OCI-LY3 (cell line): ENCODE results near the gene ZNF606.
A peak's percentile ranks its signal among the peaks of the same experiment; 100 is the strongest.

Experiments
- H2AFZ ChIP-seq: fragments of 200-600, 300-600 bp; shearing (Covaris generic); 2 replicates; pipeline ENCODE4 v1.6.0; 2014; ENCODE audit warnings: antibody characterized with exemption, low read depth, low read length
- H3K27ac ChIP-seq: fragments of 200-600, 300-600 bp; sonication (generic); 2 replicates; pipeline ENCODE4 v1.5.1; 2014; ENCODE audit warnings: mild to moderate bottlenecking, low read length, moderate library complexity, mixed read lengths
- H3K27me3 ChIP-seq: fragments of 200-600, 300-600 bp; sonication (generic); 2 replicates; pipeline ENCODE4 v1.6.1; 2014; ENCODE audit warnings: low read depth, low read length, mixed read lengths
- H3K36me3 ChIP-seq: fragments of 200-600, 300-600 bp; sonication (generic); replicated peaks from 2 replicates; pipeline ENCODE3; 2014; ENCODE audit warnings: low read depth, low read length, mixed read lengths
- H3K4me1 ChIP-seq: fragments of 300-600, 200-600 bp; sonication (generic); 2 replicates; pipeline ENCODE4 v1.6.1; 2014; ENCODE audit warnings: low read length, mixed read lengths
- H3K4me2 ChIP-seq: fragments of 200-600, 300-600 bp; sonication (generic); 2 replicates; pipeline ENCODE4 v1.6.1; 2014; ENCODE audit warnings: low read length, mixed read lengths
- H3K4me3 ChIP-seq: fragments of 300-600, 200-600 bp; sonication (generic); 2 replicates; pipeline ENCODE4 v1.5.1; 2014; ENCODE audit warnings: antibody characterized with exemption, mild to moderate bottlenecking, low read length, moderate library complexity
- H3K79me2 ChIP-seq: fragments of 300-600, 200-600 bp; shearing (Covaris generic); 2 replicates; pipeline ENCODE4 v1.6.1; 2014; ENCODE audit warnings: mild to moderate bottlenecking, low read length, mixed read lengths
- H3K9ac ChIP-seq: fragments of 300-600, 200-600 bp; shearing (Covaris generic); 2 replicates; pipeline ENCODE4 v1.6.0; 2014; ENCODE audit warnings: mild to moderate bottlenecking, low read length, moderate library complexity
- H3K9me3 ChIP-seq: fragments of 200-600, 300-600 bp; shearing (Covaris generic); 2 replicates; pipeline ENCODE4 v1.6.1; 2014; ENCODE audit warnings: low read length, mixed read lengths; ENCODE audit not compliant: insufficient read depth
- H4K20me1 ChIP-seq: fragments of 200-600, 300-600 bp; sonication (generic); 2 replicates; pipeline ENCODE4 v1.6.1; 2016; ENCODE audit warnings: low read length, mixed read lengths; ENCODE audit not compliant: insufficient read depth
- EZH2phosphoT487 ChIP-seq: fragments of 200-600 bp; shearing (Covaris generic); IDR thresholded peaks from 2 replicates; pipeline ENCODE4 v1.6.1; 2018; ENCODE audit warnings: antibody characterized with exemption, mixed run types, low read depth
- TF ChIP-seq, protein P1 (sequence below): fragments of 200-600, 300-600 bp; sonication (generic); IDR thresholded peaks from 2 replicates; pipeline ENCODE4 v1.5.1; 2014; ENCODE audit warnings: antibody characterized with exemption, low read length, low read depth

ZNF606 gene

DNA sequence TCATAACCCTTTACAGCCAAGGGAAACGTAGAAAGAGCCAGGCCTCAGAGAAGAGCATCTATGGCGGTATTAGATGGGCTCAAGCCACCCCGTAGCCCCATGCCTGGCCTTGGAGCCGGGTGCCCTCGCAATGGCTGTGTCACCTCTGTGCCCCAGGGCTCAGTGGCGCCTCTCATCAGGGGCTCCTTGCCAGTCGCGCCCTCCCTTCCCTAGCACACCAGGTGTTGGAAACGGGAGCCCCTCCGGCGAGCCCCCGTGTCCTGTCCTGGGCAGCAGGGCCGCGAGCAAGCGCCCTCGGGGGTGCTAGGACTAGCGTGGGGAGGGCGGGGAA is 55.6 kb downstream of the ZNF606 start:
- peaks cover 9% of the 10 kb centered on the region for H3K4me1 ChIP-seq
- peak overlapping the region; percentile 90 for H3K4me3 ChIP-seq
- H2AFZ ChIP-seq = peak overlapping the region; percentile 39; the same call in 1 of the 2 replicates
- peak overlapping the region; percentile 69 for H3K4me2 ChIP-seq
- no peaks in the 10 kb centered on the region for H3K27me3 ChIP-seq
- H3K79me2 ChIP-seq = peaks cover 37% of the 10 kb centered on the region
- TF ChIP-seq, protein P1, sequence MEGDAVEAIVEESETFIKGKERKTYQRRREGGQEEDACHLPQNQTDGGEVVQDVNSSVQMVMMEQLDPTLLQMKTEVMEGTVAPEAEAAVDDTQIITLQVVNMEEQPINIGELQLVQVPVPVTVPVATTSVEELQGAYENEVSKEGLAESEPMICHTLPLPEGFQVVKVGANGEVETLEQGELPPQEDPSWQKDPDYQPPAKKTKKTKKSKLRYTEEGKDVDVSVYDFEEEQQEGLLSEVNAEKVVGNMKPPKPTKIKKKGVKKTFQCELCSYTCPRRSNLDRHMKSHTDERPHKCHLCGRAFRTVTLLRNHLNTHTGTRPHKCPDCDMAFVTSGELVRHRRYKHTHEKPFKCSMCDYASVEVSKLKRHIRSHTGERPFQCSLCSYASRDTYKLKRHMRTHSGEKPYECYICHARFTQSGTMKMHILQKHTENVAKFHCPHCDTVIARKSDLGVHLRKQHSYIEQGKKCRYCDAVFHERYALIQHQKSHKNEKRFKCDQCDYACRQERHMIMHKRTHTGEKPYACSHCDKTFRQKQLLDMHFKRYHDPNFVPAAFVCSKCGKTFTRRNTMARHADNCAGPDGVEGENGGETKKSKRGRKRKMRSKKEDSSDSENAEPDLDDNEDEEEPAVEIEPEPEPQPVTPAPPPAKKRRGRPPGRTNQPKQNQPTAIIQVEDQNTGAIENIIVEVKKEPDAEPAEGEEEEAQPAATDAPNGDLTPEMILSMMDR = no peak
- no peak for TF ChIP-seq EZH2phosphoT487
- no peaks in the 10 kb centered on the region for H4K20me1 ChIP-seq
- H3K9ac ChIP-seq = peak overlapping the region; percentile 71
- peaks cover 49% of the 10 kb centered on the region for H3K9me3 ChIP-seq
- H3K27ac ChIP-seq = no peak overlapping the region
- H3K36me3 ChIP-seq = peaks cover 42% of the 10 kb centered on the region

DNA sequence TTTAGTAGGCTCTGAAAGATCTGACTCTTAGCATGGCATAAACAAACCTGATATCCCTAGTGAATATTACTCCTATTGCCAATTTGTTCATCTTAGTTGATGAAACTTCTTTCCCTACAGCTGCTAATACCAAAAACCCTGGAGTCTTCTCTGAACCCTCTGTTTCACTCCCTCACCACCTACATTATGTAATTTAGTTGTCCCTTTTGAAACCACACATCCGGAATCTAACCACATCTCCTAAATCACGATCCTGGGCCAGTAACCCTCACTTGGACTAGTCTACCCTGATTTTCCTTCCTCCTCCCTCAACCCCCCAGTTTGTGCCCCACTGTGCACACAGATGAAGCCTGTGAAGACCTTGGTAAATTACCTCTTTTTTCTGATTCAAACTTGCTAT is 56.3 kb downstream of the ZNF606 start:
- Histone ChIP-seq H3K4me1 (peaks cover 9% of the 10 kb centered on the region), H3K79me2 (peaks cover 37% of the 10 kb centered on the region), H3K4me2 (peak overlapping the region; percentile 69), H3K9me3 (peaks cover 56% of the 10 kb centered on the region), H3K27ac (no peak overlapping the region), H3K9ac (no peak overlapping the region), H3K27me3 (no peaks in the 10 kb centered on the region), H3K4me3 (peak overlapping the region; percentile 90), H3K36me3 (peaks cover 49% of the 10 kb centered on the region), H2AFZ (no peak overlapping the region), H4K20me1 (no peaks in the 10 kb centered on the region)
- TF ChIP-seq EZH2phosphoT487 = no peak
- TF ChIP-seq, protein P1 = no peak

DNA sequence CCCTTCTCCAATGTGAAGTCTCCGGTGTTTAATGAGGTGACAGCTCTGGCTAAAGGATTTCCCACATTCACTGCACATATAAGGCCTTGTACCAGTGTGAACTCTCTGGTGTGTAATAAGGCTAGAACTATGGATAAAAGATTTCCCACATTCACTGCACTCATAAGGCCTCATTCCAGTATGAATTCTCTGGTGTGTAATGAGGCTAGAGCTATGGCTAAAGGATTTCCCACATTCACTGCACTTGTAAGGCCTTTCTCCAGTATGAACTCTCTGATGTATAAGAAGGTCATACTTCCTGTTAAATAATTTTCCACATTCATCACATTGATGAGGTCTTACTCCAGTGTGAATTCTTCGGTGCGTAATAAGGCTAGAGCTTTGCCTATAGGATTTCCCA is 61.0 kb downstream of the ZNF606 start:
- Histone ChIP-seq H3K36me3 (peaks cover 73% of the 10 kb centered on the region), H3K9ac (no peak overlapping the region), H3K4me2 (no peak overlapping the region), H3K4me3 (no peak overlapping the region), H3K27ac (no peak overlapping the region), H3K4me1 (peaks cover 6% of the 10 kb centered on the region), H2AFZ (no peak overlapping the region), H3K27me3 (no peaks in the 10 kb centered on the region), H3K79me2 (peaks cover 28% of the 10 kb centered on the region), H4K20me1 (no peaks in the 10 kb centered on the region), H3K9me3 (peaks cover 52% of the 10 kb centered on the region)
- TF ChIP-seq, protein P1 = no peak
- no peak for TF ChIP-seq EZH2phosphoT487

DNA sequence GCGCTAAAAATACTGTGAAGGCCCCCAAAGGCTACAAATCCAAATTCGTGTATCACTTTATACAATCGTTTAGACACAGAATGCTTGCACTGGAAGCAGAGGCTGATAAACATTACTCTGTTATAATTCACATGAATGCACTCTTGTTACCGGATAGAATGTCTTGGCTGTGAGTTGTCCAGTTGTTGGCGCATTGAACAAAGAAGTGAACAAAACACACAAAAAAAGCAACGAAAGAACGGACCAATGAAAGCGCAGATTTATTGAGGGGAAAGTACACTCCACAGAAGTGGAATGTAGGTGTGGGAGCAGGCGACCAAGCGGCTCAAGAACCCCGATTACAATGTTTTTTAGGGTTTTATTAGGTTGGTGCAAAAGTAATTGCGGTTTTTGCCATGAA is 66.9 kb downstream of the ZNF606 start:
- H3K27me3 ChIP-seq = no peaks in the 10 kb centered on the region
- H3K9me3 ChIP-seq = peaks cover 33% of the 10 kb centered on the region
- H3K4me1 ChIP-seq = no peaks in the 10 kb centered on the region
- H3K27ac ChIP-seq = no peak overlapping the region
- no peak overlapping the region for H2AFZ ChIP-seq
- H3K4me2 ChIP-seq = no peak overlapping the region
- peaks cover 44% of the 10 kb centered on the region for H3K36me3 ChIP-seq
- TF ChIP-seq, protein P1 = no peak
- TF ChIP-seq EZH2phosphoT487 = no peak
- H3K4me3 ChIP-seq = no peak overlapping the region
- no peak overlapping the region for H3K9ac ChIP-seq
- H3K79me2 ChIP-seq = no peaks in the 10 kb centered on the region
- H4K20me1 ChIP-seq = no peaks in the 10 kb centered on the region
